Keratinocyte (primary cell): ENCODE data around the gene AFF4. TPM values are rescaled to one million over a fixed set of nuclear protein-coding genes. Genes with fewer than 3 reads are reported as not detected.

Experiments used
- DNase-seq: peaks from one replicate; pipeline ENCODE4 v3.0.0-alpha.2; 2011; ENCODE audit warnings: low read depth, missing footprints, low spot score
- FAIRE-seq: peaks from 2 replicates; lab custom pipeline; 2011; peaks lifted over from hg19 to GRCh38; lab: Jason Lieb, UNC
- H2AFZ ChIP-seq: 2 replicates; pipeline ENCODE4 v1.6.0; 2012; ENCODE audit warnings: low read length, control low read depth, inconsistent platforms; ENCODE audit not compliant: control insufficient read depth
- H3K27ac ChIP-seq: 2 replicates; pipeline ENCODE4 v1.5.1; 2011; ENCODE audit warnings: low read length; ENCODE audit not compliant: control insufficient read depth, insufficient read depth
- H3K27me3 ChIP-seq: 3 replicates; pipeline ENCODE4 v1.6.0; 2011; ENCODE audit warnings: low read length; ENCODE audit not compliant: control insufficient read depth, insufficient read depth; ENCODE audit errors: extremely low read depth
- H3K36me3 ChIP-seq, 2 experiments: 2 replicates in 1 of 2; 3 replicates in 1 of 2; pipeline ENCODE4 v1.5.1; 2011; ENCODE audit warnings: low read length in 2 of 2, mild to moderate bottlenecking in 1 of 2; ENCODE audit not compliant: control insufficient read depth in 2 of 2, insufficient read depth in 2 of 2; ENCODE audit errors: extremely low read depth in 1 of 2
- H3K4me1 ChIP-seq: 3 replicates; pipeline ENCODE4 v1.5.1; 2011; ENCODE audit warnings: low read length; ENCODE audit not compliant: control insufficient read depth, insufficient read depth; ENCODE audit errors: extremely low read depth
- H3K4me2 ChIP-seq: 3 replicates; pipeline ENCODE4 v1.6.0; 2011; ENCODE audit warnings: low read depth, low read length; ENCODE audit not compliant: control insufficient read depth, insufficient read depth; ENCODE audit errors: extremely low read depth
- H3K4me3 ChIP-seq, 3 experiments: fragments of 200-600 bp in 1 of 3; sonication (generic) in 1 of 3; 2 replicates in 2 of 3; 3 replicates in 1 of 3; pipeline ENCODE4 v1.5.1; 2011 to 2016; ENCODE audit warnings: low read length in 3 of 3, mild to moderate bottlenecking in 3 of 3, control low read depth in 2 of 3, inconsistent platforms in 1 of 3, low read depth in 1 of 3, mixed read lengths in 1 of 3, mixed run types in 1 of 3, moderate library complexity in 1 of 3; ENCODE audit not compliant: control insufficient read depth in 2 of 3, insufficient read depth in 2 of 3; ENCODE audit errors: extremely low read depth in 1 of 3
- H3K79me2 ChIP-seq: 2 replicates; pipeline ENCODE4 v1.6.0; 2012; ENCODE audit warnings: low read length; ENCODE audit not compliant: control insufficient read depth, insufficient read depth
- H3K9ac ChIP-seq: 3 replicates; pipeline ENCODE4 v1.6.0; 2011; ENCODE audit warnings: low read length; ENCODE audit not compliant: control insufficient read depth, insufficient read depth; ENCODE audit errors: extremely low read depth
- H3K9me1 ChIP-seq: 3 replicates; pipeline ENCODE4 v1.6.0; 2011; ENCODE audit warnings: low read length; ENCODE audit not compliant: control insufficient read depth, insufficient read depth; ENCODE audit errors: extremely low read depth
- H3K9me3 ChIP-seq: 2 replicates; pipeline ENCODE4 v1.5.1; 2012; ENCODE audit warnings: low read depth, low read length; ENCODE audit not compliant: control insufficient read depth
- H4K20me1 ChIP-seq: 3 replicates; pipeline ENCODE4 v1.6.0; 2011; ENCODE audit warnings: low read length; ENCODE audit not compliant: control insufficient read depth, insufficient read depth; ENCODE audit errors: extremely low read depth
- EZH2 ChIP-seq: IDR thresholded peaks from one replicate; pipeline ENCODE4 v1.6.1; 2012; ENCODE audit warnings: inconsistent platforms, mild to moderate bottlenecking, low read length, moderate library complexity
- dilution Hi-C: fragments of 300-500 bp; cut with MboI; formaldehyde crosslinking; loops from one replicate; pipeline ENCODE4 v1.7.0; 2020; ENCODE audit warnings: low sequenced_read_pairs; ENCODE audit not compliant: extremely low pct_ligation_motif_present
- polyA plus RNA-seq, 5 experiments: library from polyadenylated mRNA; depleted of rRNA in 3 of 5; stranded (reverse) in 3 of 5; stranded (forward) in 1 of 5; unstranded in 1 of 5; fragments of >200 nt; gene quantifications; 1 replicate in 1 of 5; 2 replicates in 3 of 5; 3 replicates in 1 of 5; pipeline versions ENCODE4 v1.2.1 to v1.2.3, GENCODE V29; 2011 to 2012; ENCODE audit warnings: missing spikeins in 2 of 5, low read depth in 1 of 5, low replicate concordance in 1 of 5
- TF ChIP-seq, protein P1 (sequence below), 3 experiments: IDR thresholded peaks in 1 of 3; conservative IDR thresholded peaks in 1 of 3; optimal IDR thresholded peaks in 1 of 3; 2 replicates in 2 of 3; 3 replicates in 1 of 3; pipeline versions ENCODE3 to v1.5.1; 2011; ENCODE audit warnings: low read length in 3 of 3, mild to moderate bottlenecking in 3 of 3, moderate library complexity in 2 of 3, control low read depth in 1 of 3, inconsistent platforms in 1 of 3; ENCODE audit not compliant: insufficient read depth in 2 of 3; ENCODE audit errors: extremely low read depth in 1 of 3

Gene AFF4
- polyA plus RNA-seq, 1 donor (not counting 4 experiments of a cell fraction or from before 2014, with no cell fraction given), result 51.3 TPM

DNA sequence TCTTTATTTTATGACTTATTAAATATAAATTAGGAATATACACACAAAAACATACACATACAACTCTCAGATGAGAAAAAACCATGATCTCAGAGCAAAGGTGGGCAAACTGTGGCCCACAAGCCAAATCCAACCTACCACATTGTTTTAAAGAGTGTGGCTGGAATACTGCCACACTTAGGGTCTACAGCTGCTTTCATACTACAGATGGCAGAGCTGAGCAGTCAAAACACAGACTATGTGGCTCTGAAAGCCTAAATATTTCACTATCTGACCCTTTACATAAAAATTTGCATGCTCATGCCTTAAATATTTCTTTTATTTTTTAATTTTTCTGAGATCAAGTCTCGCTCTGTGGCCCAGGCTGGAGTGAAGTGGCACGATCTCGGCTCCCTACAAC, 61.7 kb downstream of the AFF4 start:
- Histone ChIP-seq H2AFZ (no peak overlapping the region), H3K27ac (no peak overlapping the region), H3K9me3 (no peaks in the 10 kb centered on the region), H3K36me3 (peaks cover 10 to 12% of the 10 kb centered on the region in 2 experiments), H4K20me1 (no peaks in the 10 kb centered on the region), H3K4me1 (no peaks in the 10 kb centered on the region), H3K9ac (no peak overlapping the region), H3K27me3 (no peaks in the 10 kb centered on the region), H3K4me2 (no peak overlapping the region), H3K4me3 (no peak overlapping the region), H3K79me2 (peaks cover 3% of the 10 kb centered on the region), H3K9me1 (no peaks in the 10 kb centered on the region)
- no peak for DNase-seq
- no peak for FAIRE-seq
- TF ChIP-seq, protein P1, sequence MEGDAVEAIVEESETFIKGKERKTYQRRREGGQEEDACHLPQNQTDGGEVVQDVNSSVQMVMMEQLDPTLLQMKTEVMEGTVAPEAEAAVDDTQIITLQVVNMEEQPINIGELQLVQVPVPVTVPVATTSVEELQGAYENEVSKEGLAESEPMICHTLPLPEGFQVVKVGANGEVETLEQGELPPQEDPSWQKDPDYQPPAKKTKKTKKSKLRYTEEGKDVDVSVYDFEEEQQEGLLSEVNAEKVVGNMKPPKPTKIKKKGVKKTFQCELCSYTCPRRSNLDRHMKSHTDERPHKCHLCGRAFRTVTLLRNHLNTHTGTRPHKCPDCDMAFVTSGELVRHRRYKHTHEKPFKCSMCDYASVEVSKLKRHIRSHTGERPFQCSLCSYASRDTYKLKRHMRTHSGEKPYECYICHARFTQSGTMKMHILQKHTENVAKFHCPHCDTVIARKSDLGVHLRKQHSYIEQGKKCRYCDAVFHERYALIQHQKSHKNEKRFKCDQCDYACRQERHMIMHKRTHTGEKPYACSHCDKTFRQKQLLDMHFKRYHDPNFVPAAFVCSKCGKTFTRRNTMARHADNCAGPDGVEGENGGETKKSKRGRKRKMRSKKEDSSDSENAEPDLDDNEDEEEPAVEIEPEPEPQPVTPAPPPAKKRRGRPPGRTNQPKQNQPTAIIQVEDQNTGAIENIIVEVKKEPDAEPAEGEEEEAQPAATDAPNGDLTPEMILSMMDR (optimal IDR thresholded peaks at IDR 0.05 in 1 of 3, IDR thresholded peaks at IDR 0.05 in 1 of 3, conservative IDR thresholded peaks at IDR 0.05 in 1 of 3; ENCODE audit: extremely low read depth in 1 of 3, insufficient read depth in 2 of 3, low read length in 3 of 3), result no peak
- no peak for TF ChIP-seq EZH2
- dilution Hi-C loops, result no loop called here

DNA sequence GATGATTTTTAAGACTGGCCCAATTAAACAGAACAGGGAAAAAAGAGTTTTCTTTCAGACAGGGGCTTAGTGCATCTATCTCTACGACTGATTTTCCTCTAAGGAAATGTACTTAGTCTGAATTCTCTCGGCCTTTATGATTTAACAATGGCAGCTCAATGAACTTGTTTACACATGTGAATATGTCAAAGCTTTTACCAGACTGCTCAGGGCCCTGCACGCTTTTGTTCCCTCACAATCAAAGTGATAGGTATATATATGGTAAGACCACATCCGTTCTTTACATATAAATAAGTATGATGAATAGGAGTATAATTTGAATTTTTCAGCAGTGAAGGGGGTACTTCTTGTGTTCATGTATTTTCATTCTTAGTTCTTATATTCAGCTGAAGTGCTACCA, 62.4 kb downstream of the AFF4 start:
- no peak for FAIRE-seq

More for the DNA sequence above, 62.4 kb downstream of the AFF4 start:
- no peak for TF ChIP-seq EZH2
- TF ChIP-seq, protein P1 (optimal IDR thresholded peaks at IDR 0.05 in 1 of 3, IDR thresholded peaks at IDR 0.05 in 1 of 3, conservative IDR thresholded peaks at IDR 0.05 in 1 of 3; ENCODE audit: extremely low read depth in 1 of 3, insufficient read depth in 2 of 3, low read length in 3 of 3), result no peak
- Histone ChIP-seq H3K9ac (no peak overlapping the region), H4K20me1 (no peaks in the 10 kb centered on the region), H3K79me2 (peaks cover 3% of the 10 kb centered on the region), H3K27me3 (no peaks in the 10 kb centered on the region), H3K4me2 (no peak overlapping the region), H3K9me1 (no peaks in the 10 kb centered on the region), H3K36me3 (peaks cover 13 to 19% of the 10 kb centered on the region in 2 experiments), H3K27ac (no peak overlapping the region), H3K4me1 (no peaks in the 10 kb centered on the region), H3K4me3 (no peak overlapping the region), H3K9me3 (no peaks in the 10 kb centered on the region), H2AFZ (no peak overlapping the region)
- no peak for DNase-seq
- dilution Hi-C loops, result no loop called here
